Measurements from ENCODE around the gene KIF5B. TPM values are rescaled to one million over a fixed set of nuclear protein-coding genes. Genes with fewer than 3 reads are reported as not detected.

The KIF5B gene
- total and polyA plus RNA-seq, 2 donors (not counting 1 experiment from before 2014, with no cell fraction given): 9.5 to 44.1 TPM

- ChIA-PET CTCF (no interaction called here), POLR2A (no interaction called here)
- H3K27me3 Mint-ChIP-seq: peaks cover 27% of the 10 kb centered on the region
- Histone ChIP-seq H3K36me3 (replicated peaks in 1 of 2; ENCODE audit: control extremely low read depth in 1 of 2, control insufficient read depth in 1 of 2, extremely low read depth in 1 of 2, insufficient read depth in 2 of 2, low read length in 1 of 2) (no peaks in the 10 kb centered on the region), H3K27me3 (replicated peaks in 1 of 4; ENCODE audit: control extremely low read depth in 1 of 4, control insufficient read depth in 3 of 4, insufficient read depth in 4 of 4, low read length in 3 of 4) (no peaks in the 10 kb centered on the region), H3K4me1 (ENCODE audit: control insufficient read depth in 2 of 2, insufficient read depth in 2 of 2, low read length in 2 of 2) (no peaks in the 10 kb centered on the region), H3K4me2 (replicated peaks; ENCODE audit: low read depth, low read length, poor library complexity, severe bottlenecking) (no peak overlapping the region), H3K4me3 (ENCODE audit: control extremely low read depth in 1 of 5, extremely low read depth in 1 of 5, insufficient read depth in 1 of 5, low read depth in 2 of 5, low read length in 4 of 5) (no peak overlapping the region), H3K9ac (ENCODE audit: low read length) (no peak overlapping the region), H3K27ac (ENCODE audit: low read length in 2 of 2) (no peak overlapping the region), H2AFZ (ENCODE audit: insufficient read depth, low read depth, low read length, poor library complexity, severe bottlenecking) (no peak overlapping the region), H3K9me3 (ENCODE audit: control extremely low read depth in 1 of 3, control insufficient read depth in 2 of 3, insufficient read depth in 1 of 3, low read length in 2 of 3) (no peaks in the 10 kb centered on the region), H4K20me1 (ENCODE audit: control insufficient read depth, insufficient read depth, low read length, poor library complexity, severe bottlenecking) (no peaks in the 10 kb centered on the region), H3K79me2 (ENCODE audit: control insufficient read depth, insufficient read depth, low read length) (no peaks in the 10 kb centered on the region)
- TF ChIP-seq, protein P1, sequence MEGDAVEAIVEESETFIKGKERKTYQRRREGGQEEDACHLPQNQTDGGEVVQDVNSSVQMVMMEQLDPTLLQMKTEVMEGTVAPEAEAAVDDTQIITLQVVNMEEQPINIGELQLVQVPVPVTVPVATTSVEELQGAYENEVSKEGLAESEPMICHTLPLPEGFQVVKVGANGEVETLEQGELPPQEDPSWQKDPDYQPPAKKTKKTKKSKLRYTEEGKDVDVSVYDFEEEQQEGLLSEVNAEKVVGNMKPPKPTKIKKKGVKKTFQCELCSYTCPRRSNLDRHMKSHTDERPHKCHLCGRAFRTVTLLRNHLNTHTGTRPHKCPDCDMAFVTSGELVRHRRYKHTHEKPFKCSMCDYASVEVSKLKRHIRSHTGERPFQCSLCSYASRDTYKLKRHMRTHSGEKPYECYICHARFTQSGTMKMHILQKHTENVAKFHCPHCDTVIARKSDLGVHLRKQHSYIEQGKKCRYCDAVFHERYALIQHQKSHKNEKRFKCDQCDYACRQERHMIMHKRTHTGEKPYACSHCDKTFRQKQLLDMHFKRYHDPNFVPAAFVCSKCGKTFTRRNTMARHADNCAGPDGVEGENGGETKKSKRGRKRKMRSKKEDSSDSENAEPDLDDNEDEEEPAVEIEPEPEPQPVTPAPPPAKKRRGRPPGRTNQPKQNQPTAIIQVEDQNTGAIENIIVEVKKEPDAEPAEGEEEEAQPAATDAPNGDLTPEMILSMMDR (IDR thresholded peaks at IDR 0.05): no peak
- no peak for TF ChIP-seq EZH2 (IDR thresholded peaks at IDR 0.05; ENCODE audit: borderline replicate concordance, insufficient read depth, low read depth, low read length, poor library complexity, severe bottlenecking)
- H3K27ac Mint-ChIP-seq: no peak overlapping the region
- intact Hi-C loops (cut with micrococcal nuclease): no loop called here
- no peak for ATAC-seq (ENCODE audit: low read depth)
- H3K4me3 Mint-ChIP-seq: no peak overlapping the region
- no peaks in the 10 kb centered on the region for H3K9me3 Mint-ChIP-seq (ENCODE audit: insufficient read depth)
- DNase-seq: no peak
- no peaks in the 10 kb centered on the region for H3K4me1 Mint-ChIP-seq
Observed at GRCh38 chr10:32091046-32091445, 34.8 kb upstream of the KIF5B start.

DNA sequence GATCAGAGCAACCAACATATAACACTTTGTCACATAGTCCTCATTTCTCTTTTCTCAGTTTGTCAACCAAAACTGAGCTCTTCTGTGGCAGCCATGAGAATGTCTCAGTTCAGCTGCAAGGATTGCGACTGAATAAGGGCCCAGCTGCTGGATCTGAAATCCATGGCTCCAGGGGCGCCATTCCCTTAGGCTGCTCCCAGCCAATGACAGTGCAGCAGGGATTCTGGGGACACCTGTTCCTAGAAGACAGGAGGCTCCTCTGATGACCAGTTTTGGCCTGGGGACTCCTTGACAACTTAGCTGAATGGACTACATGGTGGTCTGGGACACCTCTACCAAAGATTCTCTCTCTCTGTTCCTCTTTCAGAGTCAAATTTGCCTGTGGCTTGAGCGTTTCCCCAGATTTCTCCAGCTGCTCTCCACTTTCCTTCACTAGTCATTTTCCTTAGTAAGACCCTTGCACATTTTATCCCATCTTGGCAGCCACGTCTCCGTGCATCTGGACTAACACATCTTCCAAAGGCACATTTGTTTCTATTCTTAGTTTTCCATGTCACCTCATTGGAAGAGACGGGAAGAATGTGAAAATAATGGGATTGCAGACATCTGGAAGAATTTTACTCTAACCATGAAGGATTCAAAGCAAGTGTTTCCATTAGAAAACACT, 28.1 kb upstream of the KIF5B start:
- no peak for ATAC-seq (ENCODE audit: low read depth)
- no peak overlapping the region for H3K27ac ChIP-seq (ENCODE audit: low read length in 2 of 2)
- TF ChIP-seq, protein P1 (IDR thresholded peaks at IDR 0.05): no peak
- no peak for TF ChIP-seq EZH2 (IDR thresholded peaks at IDR 0.05; ENCODE audit: borderline replicate concordance, insufficient read depth, low read depth, low read length, poor library complexity, severe bottlenecking)
- H3K36me3 ChIP-seq (replicated peaks in 1 of 2; ENCODE audit: control extremely low read depth in 1 of 2, control insufficient read depth in 1 of 2, extremely low read depth in 1 of 2, insufficient read depth in 2 of 2, low read length in 1 of 2): no peaks in the 10 kb centered on the region
- Mint-ChIP-seq H3K9me3 (ENCODE audit: insufficient read depth) (peaks cover 2% of the 10 kb centered on the region), H3K27ac (no peak overlapping the region), H3K4me3 (no peak overlapping the region), H3K4me1 (no peaks in the 10 kb centered on the region), H3K27me3 (no peaks in the 10 kb centered on the region)
- H4K20me1 ChIP-seq (ENCODE audit: control insufficient read depth, insufficient read depth, low read length, poor library complexity, severe bottlenecking): no peaks in the 10 kb centered on the region
- no peaks in the 10 kb centered on the region for H3K79me2 ChIP-seq (ENCODE audit: control insufficient read depth, insufficient read depth, low read length)
- CTCF ChIA-PET: no interaction called here
- H2AFZ ChIP-seq (ENCODE audit: insufficient read depth, low read depth, low read length, poor library complexity, severe bottlenecking): no peak overlapping the region
- no peaks in the 10 kb centered on the region for H3K9me3 ChIP-seq (ENCODE audit: control extremely low read depth in 1 of 3, control insufficient read depth in 2 of 3, insufficient read depth in 1 of 3, low read length in 2 of 3)
- intact Hi-C loops (cut with micrococcal nuclease): no loop called here
- no peak overlapping the region for H3K4me3 ChIP-seq (ENCODE audit: control extremely low read depth in 1 of 5, extremely low read depth in 1 of 5, insufficient read depth in 1 of 5, low read depth in 2 of 5, low read length in 4 of 5)
- H3K9ac ChIP-seq (ENCODE audit: low read length): no peak overlapping the region
- 92% methylated on average over 3 of the region's 6 CpGs for WGBS (ENCODE audit: insufficient coverage)
- no peaks in the 10 kb centered on the region for H3K27me3 ChIP-seq (replicated peaks in 1 of 4; ENCODE audit: control extremely low read depth in 1 of 4, control insufficient read depth in 3 of 4, insufficient read depth in 4 of 4, low read length in 3 of 4)
- H3K4me1 ChIP-seq (ENCODE audit: control insufficient read depth in 2 of 2, insufficient read depth in 2 of 2, low read length in 2 of 2): no peaks in the 10 kb centered on the region
- H3K4me2 ChIP-seq (replicated peaks; ENCODE audit: low read depth, low read length, poor library complexity, severe bottlenecking): no peak overlapping the region
- no peak for DNase-seq
- POLR2A ChIA-PET: no interaction called here
